ENCODE results near the gene PIH1D1.
A peak's percentile ranks its signal among the peaks of the same experiment; 100 is the strongest.

Gene PIH1D1

DNA sequence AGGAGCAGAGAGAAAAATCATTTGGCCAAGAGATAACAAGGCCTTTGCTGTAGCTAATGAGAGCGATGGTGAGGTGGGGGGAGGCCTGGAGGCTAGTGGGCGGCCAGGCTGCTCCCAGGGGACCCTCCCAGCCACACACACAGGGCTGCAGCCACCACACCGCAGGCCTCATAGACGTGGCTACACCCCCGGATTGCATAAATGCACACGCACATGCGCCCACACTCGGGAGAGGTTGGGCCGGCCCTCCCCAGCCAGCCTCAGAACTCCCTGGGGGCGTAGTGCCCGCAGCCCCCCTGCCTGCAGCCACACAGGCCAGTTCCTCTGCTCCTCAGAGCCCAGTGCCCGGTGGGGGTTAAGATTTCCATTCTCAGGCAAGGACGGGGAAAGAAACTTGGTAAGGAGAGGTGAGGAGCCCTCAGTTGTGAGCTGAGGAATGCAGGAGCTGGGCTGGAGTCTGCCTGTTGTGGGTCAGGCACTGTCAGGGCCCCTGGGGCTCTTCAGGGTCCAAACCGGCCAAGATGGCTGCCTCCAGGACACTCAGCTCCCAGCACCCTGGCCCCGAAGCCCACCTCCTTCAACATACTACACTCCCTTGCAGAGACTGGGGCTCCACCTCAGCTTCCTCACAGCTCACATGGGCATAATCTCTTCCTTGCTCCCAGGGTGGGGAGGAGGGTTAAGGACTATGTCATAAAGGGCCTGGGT lies 36.4 kb downstream of the PIH1D1 start:
- no peak for DNase-seq

- no peak for DNase-seq
These were observed 37.4 kb downstream of the PIH1D1 start for GRCh38 chr19:49414256-49414655.

DNA sequence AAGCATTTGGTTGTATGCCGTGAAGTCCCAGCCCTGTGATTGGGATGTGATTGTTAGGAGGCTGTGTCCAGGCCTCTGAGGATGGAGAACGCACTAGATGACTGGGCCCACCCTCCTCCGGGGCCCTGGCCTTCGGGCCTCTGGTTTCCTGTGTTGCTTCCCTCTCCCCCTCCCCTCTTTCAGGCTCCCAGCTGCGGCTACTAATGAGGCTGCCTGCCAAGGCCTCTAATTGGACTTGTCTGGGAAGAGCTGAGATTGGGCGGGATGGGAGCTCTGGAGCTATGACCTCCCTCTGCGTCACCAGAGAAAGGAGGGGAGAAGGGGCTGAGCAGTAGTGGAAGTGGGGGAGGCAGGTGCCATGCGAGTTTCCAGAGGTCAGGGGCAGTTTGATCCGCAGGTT lies 38.3 kb downstream of the PIH1D1 start:
- no peak for DNase-seq

GRCh38 chr19:49411681-49412326 lies 39.8 kb downstream of the PIH1D1 start:
- no peak for DNase-seq

GRCh38 chr19:49409441-49410029 lies 42.1 kb downstream of the PIH1D1 start:
- no peak for DNase-seq

DNA sequence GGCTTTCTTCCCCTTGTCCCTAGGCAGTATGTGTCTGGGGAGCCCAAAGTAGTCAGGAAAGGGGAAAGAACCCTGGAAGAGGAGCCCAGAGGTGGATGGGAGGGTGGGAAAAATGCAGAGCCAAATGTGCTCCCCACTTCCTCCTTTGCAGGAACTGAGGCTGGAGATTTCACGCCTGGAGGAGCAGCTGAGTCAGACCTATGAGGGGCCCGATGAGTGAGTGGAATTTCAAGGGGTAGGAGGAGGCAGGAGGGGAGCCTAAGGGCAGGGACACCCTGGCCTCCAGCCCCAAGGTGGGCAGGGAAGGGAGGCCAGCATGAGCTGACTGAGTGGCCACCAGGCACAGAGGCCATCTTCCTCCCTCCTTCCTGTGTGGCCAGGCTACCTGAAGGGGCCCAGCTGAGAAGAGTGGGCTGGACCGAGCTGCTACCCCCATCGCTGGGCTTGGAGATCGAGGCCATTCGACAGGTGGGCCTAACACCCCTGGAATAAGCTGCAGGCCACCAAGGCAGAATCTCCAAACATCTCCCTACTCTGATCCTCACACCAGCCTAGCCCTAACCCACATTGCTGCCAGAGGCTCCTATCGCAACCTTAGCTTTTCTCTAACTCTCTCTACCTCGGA lies 42.7 kb downstream of the PIH1D1 start:
- DNase-seq = no peak

DNA sequence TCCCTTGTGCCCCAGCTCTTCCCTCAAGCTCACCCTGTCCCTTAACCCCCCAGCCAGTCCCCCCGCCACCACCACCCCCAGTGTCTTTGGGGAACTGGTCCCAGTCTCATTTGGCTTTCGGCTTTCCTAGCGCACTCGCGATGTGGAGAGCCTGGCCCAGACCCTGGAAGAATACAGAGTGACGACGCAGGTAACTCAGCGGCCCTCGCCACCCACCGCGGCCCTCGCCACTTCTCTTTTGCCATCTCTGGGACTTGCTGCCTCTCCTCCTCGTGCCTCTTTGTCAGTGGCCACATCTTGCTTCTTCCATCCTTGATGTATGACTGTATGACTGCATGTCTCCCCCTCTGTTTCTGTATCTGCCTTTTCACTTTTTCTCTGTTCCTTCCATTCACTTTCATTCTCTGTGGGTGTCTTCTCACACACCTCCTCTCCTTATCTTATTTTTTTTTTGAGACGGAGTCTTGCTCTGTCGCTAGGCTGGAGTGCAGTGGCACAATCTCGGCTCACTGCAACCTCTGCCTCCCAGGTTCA lies 44.1 kb downstream of the PIH1D1 start:
- no peak for DNase-seq

DNA sequence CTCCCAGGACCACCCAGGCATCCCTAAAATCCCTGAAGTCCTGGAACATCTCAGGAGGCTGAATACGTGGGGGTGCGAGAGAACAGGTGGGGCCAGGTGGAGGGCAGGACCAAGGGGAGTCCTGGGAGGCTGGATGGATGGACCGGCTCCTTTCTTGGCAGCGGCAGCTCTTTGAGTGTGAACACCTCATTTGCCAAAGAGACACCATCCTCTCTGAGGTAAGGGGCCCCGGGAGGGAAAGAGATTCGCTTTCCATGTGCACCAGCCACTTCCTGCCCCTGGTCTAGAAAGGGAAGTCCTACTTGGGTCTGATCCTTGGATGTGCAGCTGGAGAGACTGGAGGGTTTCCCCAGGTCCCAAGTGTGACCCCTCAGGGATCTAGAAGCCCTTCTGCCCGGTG lies 44.5 kb downstream of the PIH1D1 start:
- DNase-seq = no peak

GRCh38 chr19:49403404-49404187 lies 48.0 kb downstream of the PIH1D1 start:
- DNase-seq = peak; percentile 97

DNA sequence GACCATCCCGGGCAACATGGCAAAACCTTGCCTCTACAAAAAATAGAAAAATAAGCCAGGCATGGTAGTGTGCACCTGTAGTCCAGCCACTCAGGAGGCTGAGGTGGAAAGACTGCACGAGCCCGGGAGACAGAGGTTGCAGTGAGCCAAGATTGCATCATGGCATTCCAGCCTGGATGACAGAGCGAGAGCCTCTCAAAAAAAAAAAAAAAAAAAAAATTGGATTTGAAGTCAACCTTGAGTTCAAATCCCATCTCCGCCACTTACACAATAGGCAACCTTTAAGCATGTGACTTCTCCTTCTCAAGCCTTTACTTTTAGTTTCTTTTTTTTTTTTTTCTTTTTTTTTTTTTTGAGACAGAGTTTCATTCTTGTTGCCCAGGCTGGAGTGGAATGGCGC lies 51.6 kb downstream of the PIH1D1 start:
- DNase-seq = no peak

- no peak for DNase-seq
These were observed 52.7 kb downstream of the PIH1D1 start for GRCh38 chr19:49398931-49399330.

DNA sequence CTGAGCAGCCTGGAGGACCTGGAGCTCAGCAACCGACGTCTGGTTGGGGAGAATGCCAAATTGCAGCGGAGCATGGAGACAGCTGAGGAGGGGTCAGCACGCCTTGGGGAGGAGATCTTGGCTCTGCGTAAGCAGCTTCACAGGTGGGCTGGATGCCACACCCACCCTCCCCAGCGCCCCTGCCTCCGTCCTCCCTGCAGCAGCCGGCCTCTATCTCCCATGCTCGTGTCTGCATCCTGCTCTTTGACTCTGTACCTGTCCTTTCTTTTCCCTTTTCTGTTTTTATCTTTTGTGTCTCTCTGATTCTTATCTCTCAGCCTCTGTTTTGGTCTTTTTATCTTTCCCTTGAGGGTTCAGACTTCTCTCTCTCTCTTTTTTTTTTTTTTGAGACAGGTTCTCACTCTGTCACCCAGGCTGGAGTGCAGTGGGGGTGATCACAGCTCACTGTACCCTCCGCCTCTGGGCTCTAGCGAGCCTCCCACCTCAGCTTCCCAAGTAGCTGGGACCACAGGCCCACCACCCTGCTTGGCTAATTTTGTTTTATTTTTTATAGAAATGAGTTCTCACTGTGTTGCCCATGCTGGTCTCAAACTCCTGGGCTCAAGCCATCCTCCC lies 53.5 kb downstream of the PIH1D1 start:
- DNase-seq = peak; percentile 35

DNA sequence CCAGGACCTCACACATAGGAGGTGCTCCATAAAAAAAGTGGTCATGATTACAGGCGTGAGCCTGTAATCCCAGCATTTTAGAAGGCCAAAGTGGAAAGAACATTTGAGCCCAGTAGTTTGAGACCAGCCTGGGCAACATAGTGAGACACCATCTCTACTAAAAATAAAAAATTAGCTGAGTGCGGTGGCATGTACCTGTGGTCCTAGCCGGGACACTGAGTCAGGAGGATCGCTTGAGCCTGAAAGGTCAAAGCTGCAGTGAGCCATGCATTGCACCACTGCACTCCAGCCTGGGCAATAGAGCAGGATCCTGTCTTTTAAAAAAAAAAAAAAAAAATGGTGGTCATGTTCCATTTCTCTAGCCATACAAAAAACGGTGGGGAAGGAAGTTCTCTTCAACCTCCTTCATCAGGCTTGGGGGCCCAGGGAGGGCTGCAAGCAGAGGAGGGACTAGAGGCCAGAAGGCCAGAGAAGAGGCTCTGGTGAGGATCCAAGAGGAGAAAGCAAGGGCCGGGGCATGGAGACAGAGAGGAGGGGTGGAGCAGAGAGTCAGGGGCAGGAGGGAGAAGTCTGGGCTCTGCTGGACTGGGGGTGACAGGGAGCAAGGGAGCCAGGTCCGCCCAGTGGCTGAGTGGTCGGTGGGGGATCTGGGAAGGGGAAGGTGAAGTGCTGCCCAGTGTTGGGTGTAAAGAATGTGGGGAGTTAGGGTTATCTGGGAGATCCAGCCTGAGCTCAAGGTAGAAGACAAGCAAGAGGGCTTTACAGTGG lies 54.7 kb downstream of the PIH1D1 start:
- DNase-seq = no peak
